22Rv1 (cell line): ENCODE measurements around the gene ATAD3A.
"Not testable (repeated sequence)": the region's sequence is repeated elsewhere in the genome, so short reads cannot be mapped to it uniquely, and the experiment has no call there.

ENCODE experiments used
- ZFX ChIP-seq: fragments of 450-650 bp; IDR thresholded peaks from 2 replicates; pipeline ENCODE4 v1.6.1; 2017; ENCODE audit warnings: antibody characterized with exemption, borderline replicate concordance
- TF ChIP-seq, protein P1 (sequence below): fragments of 450-650 bp; IDR thresholded peaks from 2 replicates; pipeline ENCODE4 v1.5.1; 2017; ENCODE audit warnings: mild to moderate bottlenecking

- TF ChIP-seq, protein P1, sequence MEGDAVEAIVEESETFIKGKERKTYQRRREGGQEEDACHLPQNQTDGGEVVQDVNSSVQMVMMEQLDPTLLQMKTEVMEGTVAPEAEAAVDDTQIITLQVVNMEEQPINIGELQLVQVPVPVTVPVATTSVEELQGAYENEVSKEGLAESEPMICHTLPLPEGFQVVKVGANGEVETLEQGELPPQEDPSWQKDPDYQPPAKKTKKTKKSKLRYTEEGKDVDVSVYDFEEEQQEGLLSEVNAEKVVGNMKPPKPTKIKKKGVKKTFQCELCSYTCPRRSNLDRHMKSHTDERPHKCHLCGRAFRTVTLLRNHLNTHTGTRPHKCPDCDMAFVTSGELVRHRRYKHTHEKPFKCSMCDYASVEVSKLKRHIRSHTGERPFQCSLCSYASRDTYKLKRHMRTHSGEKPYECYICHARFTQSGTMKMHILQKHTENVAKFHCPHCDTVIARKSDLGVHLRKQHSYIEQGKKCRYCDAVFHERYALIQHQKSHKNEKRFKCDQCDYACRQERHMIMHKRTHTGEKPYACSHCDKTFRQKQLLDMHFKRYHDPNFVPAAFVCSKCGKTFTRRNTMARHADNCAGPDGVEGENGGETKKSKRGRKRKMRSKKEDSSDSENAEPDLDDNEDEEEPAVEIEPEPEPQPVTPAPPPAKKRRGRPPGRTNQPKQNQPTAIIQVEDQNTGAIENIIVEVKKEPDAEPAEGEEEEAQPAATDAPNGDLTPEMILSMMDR = not testable (repeated sequence)
- not testable (repeated sequence) for TF ChIP-seq ZFX
These were observed 43.6 kb upstream of the ATAD3A start for GRCh38 chr1:1468196-1468985.
